Measurements from ENCODE around the gene AFM. TPM values are rescaled to one million over a fixed set of nuclear protein-coding genes. Genes with fewer than 3 reads are reported as not detected.

Gene AFM
- total and polyA plus RNA-seq, 2 of the 8 experiments (the other 6 are each of a cell fraction or from before 2014, with no cell fraction given) = not detected

GRCh38 chr4:73527196-73527595 lies 45.7 kb downstream of the AFM start:
- H2BK120ac ChIP-seq (replicated peaks; ENCODE audit: low read depth, low read length) = no peak overlapping the region
- H3K4me2 ChIP-seq (ENCODE audit: insufficient read depth in 1 of 2, low read depth in 2 of 2, low read length in 2 of 2) = no peak overlapping the region
- H3K56ac ChIP-seq (replicated peaks; ENCODE audit: insufficient read length, low read depth, low read length) = no peak overlapping the region
- ChIA-PET POLR2A (ENCODE audit: partially characterized antibody) (no interaction called here), CTCF (ENCODE audit: partially characterized antibody) (interaction anchor here (0.7 to 1.6 kb wide), 2 partner anchors 15 to 47 kb away, joined by 3 to 4 read pairs; no protein-coding TSS in a partner anchor)
- no peak overlapping the region for H2BK5ac ChIP-seq (ENCODE audit: low read depth, low read length)
- H4K8ac ChIP-seq (ENCODE audit: extremely low read depth, insufficient read depth, low read length) = no peak overlapping the region
- H3K14ac ChIP-seq (ENCODE audit: insufficient read length) = no peak overlapping the region
- H3K79me1 ChIP-seq (ENCODE audit: low read depth, low read length) = no peaks in the 10 kb centered on the region
- no peak overlapping the region for H3K27ac ChIP-seq (ENCODE audit: low read depth, low read length)
- H3K23me2 ChIP-seq (ENCODE audit: low read depth, low read length) = no peaks in the 10 kb centered on the region
- no peak overlapping the region for H3K23ac ChIP-seq (ENCODE audit: insufficient read length)
- no peak overlapping the region for H2BK20ac ChIP-seq (ENCODE audit: low read length)
- no peak overlapping the region for H4K91ac ChIP-seq (replicated peaks; ENCODE audit: insufficient read length, low read length)
- no peak overlapping the region for H2AK5ac ChIP-seq (ENCODE audit: low read depth, low read length)
- H3K9me3 ChIP-seq (ENCODE audit: insufficient read depth in 2 of 2, low read depth in 1 of 2, low read length in 1 of 2) = no peaks in the 10 kb centered on the region
- no peak overlapping the region for H2BK15ac ChIP-seq (ENCODE audit: low read length)
- H4K20me1 ChIP-seq (replicated peaks in 1 of 2; ENCODE audit: control insufficient read depth in 1 of 2, insufficient read depth in 2 of 2, low read length in 2 of 2) = no peaks in the 10 kb centered on the region
- no peak for TF ChIP-seq CHD1 (IDR thresholded peaks at IDR 0.05; ENCODE audit: low read depth, low read length)
- no peak for TF ChIP-seq RXRA (IDR thresholded peaks at IDR 0.05; ENCODE audit: insufficient read depth, low read depth, low read length)
- no peak for TF ChIP-seq SP2 (IDR thresholded peaks at IDR 0.05; ENCODE audit: low read length)
- no peak for TF ChIP-seq FOSL1 (IDR thresholded peaks at IDR 0.05; ENCODE audit: insufficient read depth, low read depth, low read length)
- no peak for TF ChIP-seq POU5F1 (IDR thresholded peaks at IDR 0.05; ENCODE audit: low read depth, low read length)
- no peak for TF ChIP-seq CBX5 (IDR thresholded peaks at IDR 0.05; ENCODE audit: low read depth, low read length)
- TF ChIP-seq CHD2 (IDR thresholded peaks at IDR 0.05; ENCODE audit: low read length) = no peak
- TF ChIP-seq SIRT6 (IDR thresholded peaks at IDR 0.05; ENCODE audit: low read length) = no peak
- TF ChIP-seq EP300 (IDR thresholded peaks at IDR 0.05; ENCODE audit: borderline replicate concordance in 1 of 2, low read depth in 2 of 2, low read length in 2 of 2) = no peak
- no peak for TF ChIP-seq KDM1A (IDR thresholded peaks at IDR 0.05; ENCODE audit: borderline replicate concordance, low read length)
- TF ChIP-seq CEBPB (IDR thresholded peaks at IDR 0.05; ENCODE audit: low read depth, low read length) = no peak
- no peak for TF ChIP-seq CREB1 (IDR thresholded peaks at IDR 0.05)
- TF ChIP-seq CBX8 (IDR thresholded peaks at IDR 0.05; ENCODE audit: borderline replicate concordance, low read depth, low read length) = no peak
- no peak overlapping the region for H3K9ac ChIP-seq (replicated peaks in 1 of 4; ENCODE audit: extremely low read depth in 1 of 4, low read depth in 3 of 4, low read length in 3 of 4)
- H3K4me3 ChIP-seq (ENCODE audit: extremely low read depth in 1 of 4, insufficient read depth in 2 of 4, low read depth in 3 of 4, low read length in 4 of 4) = no peak overlapping the region
- H4K5ac ChIP-seq (ENCODE audit: insufficient read length, low read depth, low read length) = no peak overlapping the region
- H3K4ac ChIP-seq (replicated peaks; ENCODE audit: insufficient read length, low read depth, low read length) = no peak overlapping the region
- no peaks in the 10 kb centered on the region for H3K36me3 ChIP-seq (ENCODE audit: control insufficient read depth in 2 of 4, insufficient read depth in 4 of 4, low read length in 3 of 4)
- no peaks in the 10 kb centered on the region for H3K27me3 ChIP-seq (replicated peaks in 1 of 4; ENCODE audit: control insufficient read depth in 3 of 4, extremely low read depth in 1 of 4, insufficient read depth in 3 of 4, low read length in 3 of 4)
- no peaks in the 10 kb centered on the region for H3K79me2 ChIP-seq (ENCODE audit: control insufficient read depth in 1 of 2, insufficient read depth in 2 of 2, low read length in 2 of 2)
- DNase-seq (ENCODE audit: low read depth in 1 of 2, low spot score in 2 of 2) (no peak), FAIRE-seq (no peak)
- H3K4me1 ChIP-seq (replicated peaks in 1 of 4; ENCODE audit: control insufficient read depth in 3 of 4, insufficient read depth in 4 of 4, low read length in 3 of 4) = no peaks in the 10 kb centered on the region
- no peak overlapping the region for H3K18ac ChIP-seq (ENCODE audit: extremely low read depth, low read length)
- WGBS, 2 experiments (ENCODE audit: extremely low coverage in 1 of 2, insufficient coverage in 1 of 2, insufficient read length in 1 of 2, insufficient replicate concordance in 2 of 2, low coverage in 1 of 2, low lambda C conversion rate in 2 of 2, missing lambda C conversion rate in 1 of 2) = 84% methylated on average over 1 of the region's 1 CpG; no CpG with 5 or more reads in 1 of the 2 experiments
- no peak overlapping the region for H2AFZ ChIP-seq (ENCODE audit: low read length)
- H2BK12ac ChIP-seq (ENCODE audit: low read depth, low read length) = no peak overlapping the region
